NCI-H1436 treated with DMSO at 0.1 percent for 48 hours (cell line): Measurements from ENCODE around the gene TBC1D3D.
"Not testable (repeated sequence)": the region's sequence is repeated elsewhere in the genome, so short reads cannot be mapped to it uniquely, and the experiment has no call there.

Experiments used
- DNase-seq: peaks from one replicate; lab custom pipeline; 2025; lab: John Stamatoyannopoulos, UW

The TBC1D3D gene

GRCh38 chr17:38003676-38004075 is at the start of gene TBC1D3D:
Gene TBC1D3D (plus strand): TSS chr17:38003976. CDS start chr17:38005561, 1,585 bp downstream.
- DNase-seq = not testable (repeated sequence)

DNA sequence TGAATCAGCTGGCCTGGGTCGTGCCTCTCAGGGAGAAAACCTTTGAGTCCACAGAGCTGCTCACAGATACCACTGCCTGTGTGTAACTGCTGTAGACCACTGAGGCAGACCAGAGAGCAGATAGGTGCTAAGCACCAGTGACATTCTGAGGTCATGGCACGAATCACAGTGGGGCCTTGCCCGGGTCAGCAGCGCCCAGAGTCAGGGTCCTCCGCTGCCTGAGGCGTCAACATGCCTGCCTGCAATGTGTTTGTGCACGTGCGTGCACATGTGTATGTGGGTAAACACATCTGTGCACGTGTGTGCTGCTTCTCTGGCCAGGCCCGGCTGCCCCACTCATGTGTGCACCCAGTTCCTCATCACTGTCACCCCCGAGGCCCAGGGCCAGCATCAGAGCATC is 14.8 kb upstream of the TBC1D3D start, which contains the start of gene TBC1D3L:
Gene TBC1D3L, minus strand, starts transcription at position 101 of the 400 bp plus-strand sequence. CDS start 1,540 bp downstream, outside the sequence.
- DNase-seq = not testable (repeated sequence)
